ENCODE results near the gene CTSH.
A peak's percentile ranks its signal among the peaks of the same experiment; 100 is the strongest.

Gene CTSH, protein sequence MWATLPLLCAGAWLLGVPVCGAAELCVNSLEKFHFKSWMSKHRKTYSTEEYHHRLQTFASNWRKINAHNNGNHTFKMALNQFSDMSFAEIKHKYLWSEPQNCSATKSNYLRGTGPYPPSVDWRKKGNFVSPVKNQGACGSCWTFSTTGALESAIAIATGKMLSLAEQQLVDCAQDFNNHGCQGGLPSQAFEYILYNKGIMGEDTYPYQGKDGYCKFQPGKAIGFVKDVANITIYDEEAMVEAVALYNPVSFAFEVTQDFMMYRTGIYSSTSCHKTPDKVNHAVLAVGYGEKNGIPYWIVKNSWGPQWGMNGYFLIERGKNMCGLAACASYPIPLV

DNA sequence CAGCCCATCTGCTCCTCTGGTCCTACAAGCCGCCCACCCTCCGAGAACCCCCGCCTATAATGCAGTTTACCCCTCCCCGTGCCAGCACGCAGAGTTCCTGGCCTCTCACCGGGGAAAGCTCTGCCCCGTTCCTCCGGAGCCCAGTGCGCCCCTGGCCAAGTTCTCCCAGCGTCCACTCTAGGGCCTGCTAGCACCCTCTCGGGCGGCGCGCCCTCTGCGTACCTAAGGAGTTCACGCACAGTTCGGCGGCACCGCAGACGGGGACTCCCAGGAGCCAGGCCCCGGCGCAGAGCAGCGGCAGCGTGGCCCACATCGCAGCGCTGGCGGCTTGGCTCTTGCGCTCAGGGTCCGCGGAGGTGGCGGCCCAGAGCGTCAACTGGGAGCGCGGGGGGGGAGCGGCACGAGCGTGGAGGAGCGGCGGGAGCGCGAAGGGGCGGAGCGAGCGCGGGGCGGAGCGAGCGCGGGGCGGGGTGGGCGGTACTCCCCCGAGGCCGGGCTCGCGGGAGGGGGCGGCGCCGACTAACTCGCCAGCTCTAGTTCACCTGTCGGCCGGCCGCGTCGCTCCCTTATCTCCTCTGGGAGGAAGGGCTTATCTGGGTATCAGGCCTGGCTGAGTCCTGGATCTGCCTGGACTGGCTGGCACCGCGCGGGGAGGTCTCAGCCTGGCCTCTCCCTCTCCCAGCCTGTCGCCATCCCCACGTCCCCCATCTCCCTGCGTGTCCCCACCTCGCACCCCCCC, at the start of gene CTSH:
CTSH (minus strand) TSS at position 378 of the 739 bp plus-strand sequence; CDS start at position 313, 65 bp downstream.
- peak; percentile 30 for DNase-seq

DNA sequence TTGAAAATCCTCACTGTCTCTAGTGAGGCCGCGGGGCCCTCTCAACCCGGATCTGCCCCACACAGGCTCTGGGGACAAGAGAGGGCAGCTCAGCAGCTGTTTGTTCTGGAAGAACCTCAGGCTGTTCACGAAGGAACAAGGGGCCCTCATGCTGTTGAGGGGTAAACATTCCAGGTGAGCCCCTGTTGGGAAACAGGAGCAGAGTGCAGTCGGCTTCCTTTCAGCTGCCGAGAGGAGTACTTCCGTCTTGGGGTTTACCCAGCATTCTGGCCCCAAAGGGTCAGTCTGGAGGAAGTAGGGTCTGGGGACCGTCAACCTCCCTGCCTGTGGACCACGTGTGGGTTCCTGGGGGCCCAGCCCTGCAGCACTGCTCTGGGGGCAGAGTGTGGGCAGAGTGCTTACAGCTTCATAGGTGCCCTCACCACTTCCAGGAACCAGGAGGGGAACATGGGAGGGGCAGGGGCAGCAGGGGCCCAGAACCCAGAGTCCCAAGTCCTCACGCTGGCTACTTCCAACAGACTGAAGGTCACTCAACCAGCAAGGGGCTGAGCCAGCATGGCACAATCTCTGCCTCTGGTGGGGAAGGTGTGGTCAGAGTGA, 49.2 kb upstream of the CTSH start:
- no peak for DNase-seq

DNA sequence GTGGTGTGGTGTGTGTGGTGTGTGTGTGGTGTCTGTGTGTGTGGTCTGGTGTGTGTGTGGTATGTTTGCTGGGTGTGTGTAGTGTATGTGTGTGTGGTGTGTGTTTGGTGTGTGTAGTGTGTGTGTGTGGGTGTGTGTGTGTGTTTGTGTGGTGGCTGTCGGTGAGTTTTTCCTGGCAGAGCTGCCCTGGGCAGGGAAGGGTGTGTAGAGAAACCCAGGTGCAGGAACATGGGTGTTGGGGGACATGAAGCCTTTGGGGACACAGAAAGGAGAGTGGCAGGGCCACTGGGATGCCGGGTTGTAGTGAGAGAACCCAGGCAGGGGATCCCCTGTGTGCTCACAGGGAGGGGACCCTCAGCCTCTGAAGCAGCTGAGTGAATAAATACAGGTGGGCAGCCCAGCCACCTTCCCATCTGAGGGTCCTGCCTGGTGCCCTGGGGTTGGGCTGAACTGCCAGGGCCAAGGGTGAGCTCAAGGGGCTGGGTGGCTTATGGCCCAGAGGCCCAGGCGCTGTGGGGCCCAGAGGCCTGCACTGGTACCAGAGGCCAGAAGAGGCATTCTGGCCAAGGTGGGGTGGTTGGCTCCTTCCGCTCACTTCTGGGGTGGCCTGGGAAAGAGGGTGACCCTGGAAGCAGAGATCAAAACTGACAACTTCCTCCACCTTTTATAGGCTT, 48.5 kb upstream of the CTSH start:
- no peak for DNase-seq

DNA sequence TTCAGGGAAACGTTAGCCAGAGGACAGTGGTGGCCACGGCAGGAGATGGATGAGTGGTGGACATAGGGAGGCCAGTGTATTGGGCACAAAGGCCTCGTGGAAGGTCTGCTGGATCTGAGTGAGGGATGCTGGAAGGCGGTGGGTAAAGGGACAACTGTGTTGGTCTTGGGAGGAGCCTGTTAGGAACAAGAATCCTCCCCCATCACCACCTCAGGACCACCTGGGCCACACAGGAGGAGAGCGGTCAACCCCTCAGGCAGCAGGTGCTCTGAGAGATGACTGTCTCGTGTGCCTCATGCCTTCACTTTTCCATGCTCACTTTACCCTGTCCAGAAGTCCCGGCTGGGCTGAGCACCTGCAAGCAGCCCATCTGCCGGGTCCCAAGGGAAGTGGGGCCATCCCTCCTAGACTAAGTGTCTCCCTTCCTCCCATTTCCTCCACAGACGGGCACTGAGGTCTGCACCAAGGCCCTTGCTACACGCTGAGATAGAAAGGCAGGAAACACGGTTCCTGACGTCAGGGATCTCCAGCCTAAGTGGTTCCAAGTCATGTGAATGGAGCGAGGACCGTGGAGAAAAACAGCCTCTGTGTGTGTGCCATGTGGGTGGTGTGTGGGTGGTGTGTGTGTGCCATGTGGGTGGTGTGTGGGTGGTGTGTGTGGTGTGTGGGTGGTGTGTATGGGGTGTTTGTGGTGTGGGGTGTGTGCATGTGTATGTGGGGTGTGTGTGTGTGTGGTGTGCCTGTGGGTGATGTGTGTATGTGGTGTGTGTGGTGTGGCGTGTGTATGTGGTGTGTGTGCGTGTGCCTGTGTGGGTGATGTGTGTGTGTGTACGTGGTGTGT, 47.8 kb upstream of the CTSH start:
- DNase-seq: no peak

DNA sequence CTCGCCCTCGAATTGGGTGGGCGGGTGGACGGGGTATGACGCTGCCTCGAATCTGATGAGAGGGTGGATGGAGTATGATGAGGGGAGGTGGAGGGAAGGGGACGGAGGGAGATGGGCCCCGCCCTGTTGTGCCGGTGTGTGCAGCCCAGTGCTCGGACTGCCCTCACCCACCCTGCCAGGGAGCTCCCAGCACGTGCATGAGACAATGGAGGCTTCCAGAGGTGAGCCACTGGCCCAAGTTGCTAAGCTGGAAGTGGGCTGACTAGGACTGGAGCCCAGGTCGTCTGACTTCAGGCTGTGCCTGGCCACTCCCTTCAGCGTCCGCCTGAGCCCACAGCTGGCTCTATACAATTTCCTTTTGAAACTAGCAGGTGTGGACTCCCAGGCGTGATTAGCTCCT, 47.0 kb upstream of the CTSH start:
- no peak for DNase-seq

DNA sequence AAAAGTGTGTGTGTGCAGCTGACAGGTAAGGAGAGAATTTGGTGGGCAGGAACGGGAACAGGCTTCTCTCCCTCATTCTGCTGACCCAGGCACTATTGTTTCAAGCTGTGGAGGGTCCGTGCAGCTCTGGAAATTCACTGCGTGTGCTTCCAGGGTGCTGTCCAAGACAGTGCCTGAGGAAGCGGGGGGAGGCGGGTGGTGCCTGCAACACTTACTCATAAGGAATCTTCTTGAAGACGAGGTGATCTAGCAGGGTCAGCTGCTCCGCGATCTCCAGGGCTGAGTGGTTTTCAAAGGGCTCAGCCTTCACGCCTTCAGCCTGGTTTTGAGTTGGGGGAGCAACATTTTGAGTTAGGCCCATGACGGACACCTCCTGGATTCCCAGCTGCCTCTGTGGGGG, 46.6 kb upstream of the CTSH start:
- DNase-seq: no peak

DNA sequence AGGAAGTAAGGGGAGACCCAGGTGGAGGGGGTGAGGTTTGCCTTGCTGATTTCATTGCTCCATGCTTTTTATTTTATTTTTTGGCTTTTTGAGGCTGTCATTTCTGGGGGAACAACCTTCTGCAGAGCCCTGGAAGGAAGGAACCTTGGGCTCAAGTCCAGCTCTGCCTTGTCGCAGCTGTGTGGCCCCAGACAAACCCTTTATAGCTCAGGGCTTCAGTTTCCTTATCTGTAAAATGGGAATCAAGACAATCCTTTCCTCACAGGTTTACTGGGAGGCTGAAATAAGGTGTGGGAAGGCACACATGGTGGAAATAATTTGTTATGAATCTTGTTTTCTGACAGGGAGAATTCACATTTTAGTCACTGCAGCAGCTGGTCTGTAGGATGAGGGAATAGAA, 45.4 kb upstream of the CTSH start:
- DNase-seq: no peak

DNA sequence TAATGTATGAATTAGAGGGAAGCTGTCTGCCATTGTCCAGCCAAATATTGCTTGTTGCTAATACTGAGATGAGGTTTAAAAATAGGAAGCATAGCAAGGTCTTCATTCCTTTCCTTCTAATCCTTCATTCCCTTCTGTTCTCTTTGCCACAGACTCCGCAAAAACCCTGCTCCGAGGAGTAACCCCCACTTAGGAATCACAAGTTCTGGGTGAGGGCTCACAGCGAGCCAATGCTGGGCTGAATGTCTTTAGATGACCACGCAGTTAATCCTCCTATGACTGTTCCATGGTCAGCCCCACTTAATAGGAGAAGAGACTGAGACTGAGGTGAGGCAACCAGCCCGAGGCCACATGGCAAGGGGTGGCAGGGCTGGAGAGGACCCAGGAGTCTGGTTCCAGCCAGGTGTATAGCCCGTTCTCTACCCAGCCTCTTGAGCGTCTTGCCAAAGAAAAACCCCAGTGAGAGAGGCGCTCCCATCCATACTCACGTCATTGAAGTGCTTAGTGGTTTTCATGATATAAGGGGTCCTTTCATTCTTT, 44.9 kb upstream of the CTSH start:
- no peak for DNase-seq

DNA sequence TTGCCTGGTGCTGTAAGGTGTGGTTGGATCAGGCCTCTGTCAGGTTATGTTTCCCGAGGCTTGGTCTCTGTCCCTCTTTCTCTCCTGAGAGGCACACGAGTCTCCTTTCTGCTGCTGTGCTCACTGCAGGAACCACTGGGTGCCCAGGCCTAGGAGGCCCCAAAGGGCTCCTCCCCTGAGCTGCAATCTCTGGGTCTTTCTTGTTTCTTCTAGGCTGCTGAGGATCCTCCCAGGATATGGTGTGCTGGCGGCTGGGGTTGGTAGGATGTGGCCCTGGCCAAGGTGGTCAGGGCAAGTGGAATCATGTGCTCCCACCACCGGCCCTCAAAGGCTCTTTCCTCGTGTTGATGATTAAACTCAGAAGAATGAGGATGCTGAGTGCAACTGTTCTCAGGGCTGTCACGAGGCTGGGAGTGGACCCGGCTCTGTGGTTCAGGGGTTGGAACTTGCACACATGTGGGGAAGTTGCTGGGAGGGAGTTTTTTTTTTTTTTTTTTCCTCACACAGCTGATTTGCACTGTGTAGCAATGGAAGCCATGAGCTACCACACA, 43.6 kb upstream of the CTSH start:
- DNase-seq: no peak

DNA sequence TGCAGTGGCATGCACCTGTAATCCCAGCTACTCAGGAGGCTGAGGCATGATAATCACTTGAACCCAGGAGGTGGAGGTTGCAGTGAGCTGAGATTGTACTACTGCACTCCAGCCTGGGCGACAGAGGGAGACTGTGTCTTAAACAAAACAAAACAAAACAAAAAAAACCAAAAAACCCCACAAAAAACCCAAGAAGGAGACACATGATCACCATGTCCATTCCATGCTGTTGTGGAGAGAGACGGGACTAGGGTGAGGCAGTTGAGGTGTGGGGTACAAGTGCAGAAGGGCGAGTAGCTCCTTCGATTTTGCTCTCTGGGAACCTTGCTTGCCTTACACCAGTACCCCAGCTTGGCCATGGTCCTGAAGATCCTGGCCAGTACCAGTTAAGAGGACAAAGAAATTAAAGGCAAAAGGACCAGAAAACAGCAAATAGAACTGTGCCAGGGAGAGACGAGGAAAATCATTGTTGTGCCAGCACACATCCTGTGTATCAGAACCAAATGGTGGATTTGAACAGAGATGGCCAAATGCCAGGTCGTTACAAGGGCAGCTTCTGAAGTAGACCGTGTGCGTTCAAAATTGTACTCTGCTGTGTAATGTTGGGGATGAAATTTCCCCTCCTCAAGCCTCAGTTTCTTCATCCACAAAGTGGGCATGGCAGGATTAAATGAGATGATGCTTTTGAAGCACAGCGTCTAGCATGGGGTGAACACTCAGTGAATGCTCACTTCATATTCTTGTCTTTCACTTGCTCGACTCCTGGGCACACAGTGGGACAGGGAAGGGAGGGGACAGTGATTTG, 42.9 kb upstream of the CTSH start:
- DNase-seq: no peak

DNA sequence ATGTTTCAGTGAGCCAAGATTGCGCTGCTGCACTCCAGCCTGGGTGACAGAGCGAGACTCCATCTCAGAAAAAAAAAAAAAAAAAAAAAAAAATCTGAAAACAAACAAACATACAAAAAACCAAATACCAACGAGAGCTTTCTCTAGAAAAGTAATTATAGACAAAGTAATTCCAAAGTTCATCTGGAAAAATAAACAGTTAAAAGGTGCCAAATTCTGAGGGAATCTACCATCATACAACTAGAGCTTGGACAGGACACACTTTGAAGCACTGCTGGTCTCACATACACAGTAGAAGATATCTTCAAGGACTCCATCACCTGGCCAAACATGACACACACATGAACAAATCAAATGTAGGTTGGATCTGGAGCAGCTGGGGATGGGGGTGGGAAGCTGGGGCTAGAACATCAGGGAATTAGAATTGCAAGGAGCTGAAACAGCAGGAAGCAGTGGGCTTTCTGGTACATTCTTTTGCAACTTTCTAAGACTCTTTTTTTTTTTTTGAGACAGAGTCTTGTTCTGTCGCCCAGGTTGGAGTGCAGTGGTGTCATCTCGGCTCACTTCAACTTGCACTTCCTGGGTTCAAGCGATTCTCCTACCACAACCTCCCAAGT, 41.1 kb upstream of the CTSH start:
- no peak for DNase-seq

DNA sequence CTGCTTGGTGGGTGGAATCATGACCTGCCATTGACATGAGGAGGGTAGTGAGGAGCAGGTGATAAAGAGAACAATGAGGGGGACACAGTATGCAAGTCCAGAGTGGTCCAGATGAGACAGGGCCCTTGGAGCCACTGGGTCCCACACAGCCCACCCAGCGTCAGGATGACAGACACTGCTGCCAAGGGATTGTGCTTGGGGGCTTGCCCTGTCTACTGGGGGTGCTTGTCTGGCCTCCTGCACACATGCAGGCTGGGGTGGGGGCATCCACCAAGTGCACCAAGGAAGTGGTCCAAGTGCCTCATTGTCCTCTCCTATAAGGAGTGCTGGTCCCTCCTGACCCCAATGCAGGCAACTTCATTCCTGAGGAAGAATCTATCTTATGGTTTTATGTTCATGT, 39.2 kb upstream of the CTSH start:
- no peak for DNase-seq

DNA sequence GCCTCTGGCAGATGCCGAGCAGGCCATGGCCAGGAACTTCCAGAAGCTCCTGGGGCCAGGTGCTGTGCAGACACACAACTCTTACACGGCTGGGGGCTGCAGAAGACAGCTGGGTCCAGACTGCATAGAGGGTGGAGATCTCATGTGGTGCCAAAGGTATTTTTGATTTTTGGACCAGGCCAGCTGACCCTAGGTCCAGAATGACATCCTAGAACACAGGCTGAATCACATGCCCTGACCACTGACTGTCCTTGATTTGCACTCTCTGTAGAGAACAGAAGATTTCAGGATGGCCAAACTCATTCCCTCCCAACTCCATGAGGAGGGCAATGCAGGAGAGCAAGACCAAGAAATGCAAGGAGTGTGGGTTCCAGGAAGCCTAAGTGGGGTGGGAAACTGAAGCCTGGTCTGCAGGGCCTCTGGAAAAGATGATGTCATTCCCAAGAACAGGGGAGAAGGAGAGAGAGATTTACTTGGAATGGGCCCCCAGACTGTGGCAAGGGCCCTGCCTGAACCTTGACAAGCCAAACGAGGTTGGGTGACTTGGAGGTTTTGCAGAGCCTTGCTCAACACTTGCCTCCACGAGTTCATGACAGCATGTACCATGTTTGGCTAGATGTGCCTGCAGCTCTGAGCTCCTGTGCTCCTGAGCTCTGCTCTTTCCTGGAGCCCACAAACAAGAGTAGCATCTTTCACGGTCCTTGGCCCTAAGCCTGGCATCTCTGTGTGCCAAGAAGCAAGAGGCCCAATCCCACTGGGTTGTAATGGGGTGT, 38.5 kb upstream of the CTSH start:
- no peak for DNase-seq

DNA sequence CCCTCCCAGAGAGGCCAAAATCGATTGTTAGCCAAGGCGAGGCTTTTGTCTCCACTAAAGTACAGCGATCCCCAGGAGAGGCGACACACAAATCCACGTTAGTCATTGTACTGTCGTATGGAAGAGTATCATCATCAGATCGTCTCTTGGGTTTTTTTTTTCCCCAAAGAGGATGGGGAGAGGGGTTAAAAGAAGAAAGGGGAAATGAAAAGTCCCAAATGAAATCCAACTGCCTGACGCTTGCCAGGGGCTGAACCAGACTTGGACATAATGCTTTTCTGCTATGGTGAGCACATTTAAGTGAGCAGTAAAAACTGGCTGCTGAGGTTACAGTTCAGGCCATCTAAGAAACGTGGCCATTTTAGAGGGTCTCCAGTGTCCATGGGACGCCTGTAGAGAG, 37.9 kb upstream of the CTSH start:
- no peak for DNase-seq

DNA sequence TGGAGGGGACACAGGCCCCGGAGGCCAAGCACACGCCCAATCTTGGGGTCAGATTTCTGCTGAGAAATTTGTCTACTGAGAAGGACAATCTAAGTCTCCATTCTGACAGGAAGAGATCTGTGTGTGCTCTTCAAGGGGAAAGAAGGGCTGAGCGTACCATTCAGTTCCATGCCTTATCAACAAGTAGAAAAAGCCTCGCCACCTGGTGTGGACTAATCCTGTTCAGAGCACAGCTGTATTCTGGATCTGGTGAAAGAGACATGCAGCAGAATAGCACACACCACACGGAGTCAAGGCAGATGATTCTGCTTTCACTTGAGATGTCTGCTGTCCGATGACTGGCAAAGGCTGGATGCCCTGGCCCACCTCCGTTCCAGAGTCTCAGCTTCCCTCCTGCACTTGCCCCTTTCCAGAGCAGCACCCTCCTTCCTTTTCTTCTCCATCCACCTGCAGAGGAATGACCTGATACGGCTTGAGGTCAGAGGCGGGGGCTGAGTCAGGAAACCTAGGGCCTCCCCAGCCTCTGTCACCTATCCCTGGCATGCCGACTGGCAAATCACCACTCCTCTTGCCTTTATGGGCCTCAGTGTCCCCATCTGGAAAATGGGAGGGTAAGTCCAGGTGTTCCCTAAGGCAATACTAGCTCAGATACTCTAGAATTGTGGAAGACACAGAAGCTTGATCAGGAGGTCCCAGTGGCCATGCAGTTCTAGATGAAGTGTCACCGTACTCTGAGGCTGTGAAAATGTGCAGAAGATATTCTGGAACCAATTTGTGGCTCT, 36.9 kb upstream of the CTSH start:
- no peak for DNase-seq

DNA sequence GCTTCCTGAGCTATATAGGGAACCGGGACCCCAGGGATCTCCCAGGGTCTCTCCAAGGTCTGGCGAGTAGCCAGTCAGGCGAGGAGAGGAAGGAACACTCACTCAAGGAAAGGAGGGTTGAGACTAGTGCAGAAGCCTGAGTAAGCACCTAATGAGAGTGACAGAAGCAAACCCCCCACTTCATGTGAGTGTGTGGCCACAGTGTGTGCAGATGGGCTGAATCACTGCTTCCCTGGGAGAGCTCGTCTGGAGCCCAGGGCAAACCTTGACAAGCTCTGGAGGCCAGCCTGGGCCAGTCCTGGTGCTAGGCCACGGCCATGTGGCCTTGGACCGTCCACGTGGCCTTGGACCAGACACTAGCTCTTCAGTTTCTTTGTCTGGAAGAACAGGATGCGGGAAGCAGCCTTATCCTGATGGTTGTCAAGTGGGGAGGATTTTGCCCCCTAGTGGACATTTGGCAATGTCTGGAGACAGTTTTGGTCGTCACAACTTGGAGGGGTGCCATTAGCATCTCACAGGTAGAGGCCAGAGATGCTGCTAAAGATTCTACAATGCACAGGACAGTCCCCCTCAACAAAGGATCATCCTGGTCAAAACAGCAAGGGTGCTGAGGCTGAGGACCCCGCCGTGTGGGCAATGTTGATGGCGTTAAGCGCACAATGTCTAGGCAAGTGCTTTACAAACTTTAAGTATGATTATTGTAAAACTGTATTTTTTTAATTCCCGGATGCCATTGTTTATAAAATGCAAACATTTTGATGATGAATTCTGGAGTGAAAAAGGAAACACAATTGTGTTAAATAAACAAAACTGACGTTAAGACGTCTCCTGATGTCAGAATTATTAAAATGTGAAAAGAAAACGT, 34.8 kb upstream of the CTSH start:
- no peak for DNase-seq

DNA sequence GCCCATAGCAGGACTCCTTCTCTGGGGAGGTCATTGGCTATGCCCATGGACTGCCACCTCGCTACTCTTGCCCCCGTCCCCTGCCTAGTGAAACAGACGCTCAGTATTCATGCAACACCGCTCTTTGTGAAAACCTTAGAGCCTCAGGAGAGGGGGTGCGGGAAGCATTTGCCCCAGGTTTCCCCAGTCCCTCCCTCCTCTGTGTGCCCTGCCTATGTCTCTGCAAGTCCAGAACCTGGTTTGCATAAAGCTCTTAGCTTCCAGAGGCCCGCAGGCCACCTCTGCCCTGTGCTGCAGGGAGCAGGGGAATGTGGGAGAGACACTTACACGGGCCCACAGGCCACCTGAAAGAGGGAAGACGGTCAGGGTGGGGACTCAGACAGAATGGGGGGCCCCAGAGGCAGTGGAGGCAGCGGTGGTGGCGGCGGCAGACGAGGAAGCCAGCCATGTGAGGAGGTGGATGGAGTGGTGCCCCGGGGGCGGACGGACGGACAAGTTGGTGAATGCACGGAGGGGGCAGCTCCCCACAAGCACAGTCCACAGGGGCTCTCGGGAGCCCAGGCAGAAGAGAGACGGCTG, 33.8 kb upstream of the CTSH start:
- DNase-seq: no peak

Data from cortex of kidney (tissue), 1 donor.